Upper lobe of left lung (tissue), 6 donors: Measurements from ENCODE around the gene ACSM3. TPM values are rescaled to one million over a fixed set of nuclear protein-coding genes. Genes with fewer than 3 reads are reported as not detected.

Experiments
- ATAC-seq, 2 donors: fragments of 200-7000 bp; cut with Tn5 transposase; one replicate each; pipeline ENCODE4 v1.9.1; 2022; ENCODE audit warnings: mild to moderate bottlenecking in 2 of 2, moderate library complexity in 2 of 2; ENCODE audit not compliant: low FRiP score in 2 of 2
- DNase-seq, 2 donors: peaks; one replicate each; pipeline ENCODE4 v3.0.0-alpha.2; 2019 to 2020
- H3K27ac ChIP-seq, 4 donors: fragments of 200-600 bp; sonication (generic); one replicate each; pipeline ENCODE4 v1.5.1; 2016 to 2019
- H3K27me3 ChIP-seq, 4 donors: fragments of 200-600 bp; sonication (generic); one replicate each; pipeline ENCODE4 v1.5.1; 2017 to 2019
- H3K36me3 ChIP-seq, 4 donors: fragments of 200-600 bp; sonication (generic); one replicate each; pipeline ENCODE4 v1.5.1; 2016 to 2019
- H3K4me1 ChIP-seq, 4 donors: fragments of 200-600 bp; sonication (generic); one replicate each; pipeline ENCODE4 v1.5.1; 2018 to 2019
- H3K4me3 ChIP-seq, 4 donors: fragments of 200-600 bp; sonication (generic); one replicate each; pipeline ENCODE4 v1.5.1; 2017 to 2019; ENCODE audit warnings: mild to moderate bottlenecking in 2 of 4, moderate library complexity in 1 of 4
- H3K9me3 ChIP-seq, 4 donors: fragments of 200-600 bp; sonication (generic); one replicate each; pipeline ENCODE4 v1.5.1; 2018 to 2019
- CTCF ChIP-seq, 6 experiments: fragments of 450-650 bp in 4 of 6; fragments of 200-600 bp in 2 of 6; sonication (generic) in 2 of 6; IDR thresholded peaks; one replicate each; pipeline ENCODE4 v1.5.1; 2016 to 2019; ENCODE audit warnings: antibody characterized with exemption in 6 of 6
- EP300 ChIP-seq, 4 donors: sonication (generic); formaldehyde crosslinking; IDR thresholded peaks; one replicate each; pipeline ENCODE4 v1.5.1; 2017; ENCODE audit warnings: antibody characterized with exemption in 4 of 4, control low read depth in 2 of 4
- POLR2A ChIP-seq, 4 donors: fragments of 450-650 bp; IDR thresholded peaks; one replicate each; pipeline ENCODE4 v1.5.1; 2016 to 2017; ENCODE audit warnings: antibody characterized with exemption in 4 of 4, mild to moderate bottlenecking in 2 of 4
- POLR2AphosphoS5 ChIP-seq, 2 donors: sonication (generic); formaldehyde crosslinking; IDR thresholded peaks; one replicate each; pipeline ENCODE4 v1.5.1; 2017; ENCODE audit warnings: antibody characterized with exemption in 2 of 2
- WGBS, 2 donors: methylation state at CpG; one replicate each; pipeline ENCODE4 v1.1.5; 2017 to 2018; 5-methylcytosine and 5-hydroxymethylcytosine counted together
- total RNA-seq, 6 donors: library from RNA; depleted of rRNA in 4 of 6; stranded (reverse); fragments of >200 nt in 4 of 6; gene quantifications; one replicate each; pipeline versions ENCODE4 v1.1.0 to v1.2.1, GENCODE V29; 2016 to 2021
- donor health status: DM: no; HTN: no; CAD: no; lungs with moderate emphysema.
- donor health status: DM: no; HTN: yes; CAD: no; lungs with severe emphysema.

ACSM3 gene
- total RNA-seq, 6 donors from 2014 or later: 8.5 to 28.6 (median 15.9) TPM

GRCh38 chr16:20814784-20815183, 51.0 kb downstream of the ACSM3 start:
- Histone ChIP-seq H3K4me1 (no peaks in the 10 kb centered on the region), H3K27ac (no peak overlapping the region), H3K4me3 (no peak overlapping the region), H3K27me3 (no peaks in the 10 kb centered on the region), H3K9me3 (no peaks in the 10 kb centered on the region), H3K36me3 (no peaks in the 10 kb centered on the region)
- no peak for DNase-seq
- TF ChIP-seq CTCF (IDR thresholded peaks at IDR 0.05) (no peak), EP300 (IDR thresholded peaks at IDR 0.05) (no peak), POLR2AphosphoS5 (IDR thresholded peaks at IDR 0.05) (no peak), POLR2A (IDR thresholded peaks at IDR 0.05) (no peak)
- ATAC-seq: no peak
- WGBS, 2 donors: 68 to 78% methylated on average over 4 of the region's 4 CpGs

- Histone ChIP-seq H3K4me1 (no peaks in the 10 kb centered on the region), H3K9me3 (no peaks in the 10 kb centered on the region), H3K27me3 (no peaks in the 10 kb centered on the region), H3K4me3 (no peak overlapping the region), H3K27ac (no peak overlapping the region), H3K36me3 (no peaks in the 10 kb centered on the region)
- WGBS, 2 donors: 94 to 96% methylated on average over 4 of the region's 4 CpGs
- DNase-seq (no peak), ATAC-seq (no peak)
- no peak for TF ChIP-seq EP300 (IDR thresholded peaks at IDR 0.05)
- TF ChIP-seq CTCF (IDR thresholded peaks at IDR 0.05): no peak
- no peak for TF ChIP-seq POLR2A (IDR thresholded peaks at IDR 0.05)
- TF ChIP-seq POLR2AphosphoS5 (IDR thresholded peaks at IDR 0.05): no peak
Measured at GRCh38 chr16:20818929-20819585, 55.2 kb downstream of the ACSM3 start.

GRCh38 chr16:20821682-20822081, 57.9 kb downstream of the ACSM3 start:
- H3K9me3 ChIP-seq: no peaks in the 10 kb centered on the region
- TF ChIP-seq POLR2A (IDR thresholded peaks at IDR 0.05) (no peak), POLR2AphosphoS5 (IDR thresholded peaks at IDR 0.05) (no peak), CTCF (IDR thresholded peaks at IDR 0.05) (no peak), EP300 (IDR thresholded peaks at IDR 0.05) (no peak)
- WGBS, 2 donors: 87 to 91% methylated on average over 4 of the region's 4 CpGs
- no peaks in the 10 kb centered on the region for H3K4me1 ChIP-seq
- H3K4me3 ChIP-seq: no peak overlapping the region
- no peak overlapping the region for H3K27ac ChIP-seq
- H3K27me3 ChIP-seq: no peaks in the 10 kb centered on the region
- H3K36me3 ChIP-seq: no peaks in the 10 kb centered on the region
- ATAC-seq (no peak), DNase-seq (no peak)

GRCh38 chr16:20822521-20823325, 58.9 kb downstream of the ACSM3 start:
- H3K27ac ChIP-seq: no peak overlapping the region
- WGBS, 2 donors: 75 to 82% methylated on average over 3 of the region's 3 CpGs
- H3K4me1 ChIP-seq: no peaks in the 10 kb centered on the region
- no peaks in the 10 kb centered on the region for H3K27me3 ChIP-seq
- H3K9me3 ChIP-seq: no peaks in the 10 kb centered on the region
- ATAC-seq (no peak), DNase-seq (no peak)
- H3K4me3 ChIP-seq: no peak overlapping the region
- TF ChIP-seq EP300 (IDR thresholded peaks at IDR 0.05) (no peak), POLR2AphosphoS5 (IDR thresholded peaks at IDR 0.05) (no peak), POLR2A (IDR thresholded peaks at IDR 0.05) (no peak), CTCF (IDR thresholded peaks at IDR 0.05) (no peak)
- no peaks in the 10 kb centered on the region for H3K36me3 ChIP-seq
